HEK293T (cell line): Measurements from ENCODE around the gene MYOM3.

Source experiments
- CTBP1 ChIP-seq: fragments of 450-650 bp; IDR thresholded peaks from 2 replicates; pipeline ENCODE4 v1.6.1; 2016; ENCODE audit warnings: borderline replicate concordance
- ELF4 ChIP-seq: fragments of 450-650 bp; IDR thresholded peaks from 2 replicates; pipeline ENCODE4 v1.6.1; 2017; ENCODE audit warnings: antibody characterized with exemption
- FOXA1 ChIP-seq: fragments of 450-650 bp; IDR thresholded peaks from 2 replicates; pipeline ENCODE4 v1.6.1; 2016; ENCODE audit warnings: mild to moderate bottlenecking
- FOXK2 ChIP-seq: fragments of 450-650 bp; IDR thresholded peaks from 2 replicates; pipeline ENCODE4 v1.6.1; 2016; ENCODE audit warnings: mild to moderate bottlenecking
- FOXM1 ChIP-seq: fragments of 450-650 bp; IDR thresholded peaks from 2 replicates; pipeline ENCODE4 v1.6.1; 2017; ENCODE audit warnings: mild to moderate bottlenecking, borderline replicate concordance
- NFRKB ChIP-seq: fragments of 450-650 bp; IDR thresholded peaks from 2 replicates; pipeline ENCODE4 v1.6.1; 2016; ENCODE audit warnings: mild to moderate bottlenecking, moderate library complexity
- SP1 ChIP-seq: fragments of 450-650 bp; IDR thresholded peaks from 2 replicates; pipeline ENCODE4 v1.6.1; 2017
- TARDBP ChIP-seq: fragments of 450-650 bp; IDR thresholded peaks from 2 replicates; pipeline ENCODE4 v1.6.1; 2016
- TF ChIP-seq, protein P1 (sequence below): fragments of 450-650 bp; IDR thresholded peaks from 2 replicates; pipeline ENCODE4 v1.6.1; 2016

GRCh38 chr1:24113641-24114033, 1.7 kb upstream of the MYOM3 start:
- TF ChIP-seq CTBP1 = no peak
- TF ChIP-seq FOXM1 = no peak
- TF ChIP-seq FOXK2 = no peak
- no peak for TF ChIP-seq NFRKB
- no peak for TF ChIP-seq TARDBP
- TF ChIP-seq ELF4 = no peak
- no peak for TF ChIP-seq SP1
- TF ChIP-seq, protein P1, sequence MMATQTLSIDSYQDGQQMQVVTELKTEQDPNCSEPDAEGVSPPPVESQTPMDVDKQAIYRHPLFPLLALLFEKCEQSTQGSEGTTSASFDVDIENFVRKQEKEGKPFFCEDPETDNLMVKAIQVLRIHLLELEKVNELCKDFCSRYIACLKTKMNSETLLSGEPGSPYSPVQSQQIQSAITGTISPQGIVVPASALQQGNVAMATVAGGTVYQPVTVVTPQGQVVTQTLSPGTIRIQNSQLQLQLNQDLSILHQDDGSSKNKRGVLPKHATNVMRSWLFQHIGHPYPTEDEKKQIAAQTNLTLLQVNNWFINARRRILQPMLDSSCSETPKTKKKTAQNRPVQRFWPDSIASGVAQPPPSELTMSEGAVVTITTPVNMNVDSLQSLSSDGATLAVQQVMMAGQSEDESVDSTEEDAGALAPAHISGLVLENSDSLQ = no peak
- no peak for TF ChIP-seq FOXA1
